ENCODE measurements around the gene EFNB3. TPM values are rescaled to one million over a fixed set of nuclear protein-coding genes. Genes with fewer than 3 reads are reported as not detected.

Gene EFNB3
- total RNA-seq, 1 experiment from 2014 or later, result 2.5 TPM

GRCh38 chr17:7710301-7710700 lies 5.3 kb downstream of the EFNB3 start:
- in situ Hi-C loops (cut with HindIII; ENCODE audit: low pct_unique_long_range_greater_than_20kb, low sequenced_read_pairs), result no loop called here
- POLR2A ChIA-PET, result no interaction called here

GRCh38 chr17:7711051-7711755 lies 6.2 kb downstream of the EFNB3 start:
- ATAC-seq (no peak), DNase-seq (ENCODE audit: low read depth, low spot score) (no peak)
- TF ChIP-seq REST (IDR thresholded peaks at IDR 0.05; ENCODE audit: insufficient read depth in 1 of 2, low read depth in 2 of 2, low read length in 1 of 2) (no peak), POLR2AphosphoS5 (IDR thresholded peaks at IDR 0.05; ENCODE audit: low read depth, low read length) (no peak), TCF7L2 (IDR thresholded peaks at IDR 0.05; ENCODE audit: low read depth, low read length) (no peak), SIN3A (IDR thresholded peaks at IDR 0.05; ENCODE audit: borderline replicate concordance, insufficient read depth, low read depth, low read length) (no peak), CTCF (IDR thresholded peaks at IDR 0.05) (no peak)
- H3K27me3 ChIP-seq (ENCODE audit: control insufficient read depth, insufficient read depth, low read length), result no peaks in the 10 kb centered on the region
- CTCF ChIA-PET, result interaction anchor here (1.0 kb wide), 1 partner anchor 79 kb away, joined by 4 read pairs; no protein-coding TSS in a partner anchor
- H3K36me3 ChIP-seq (ENCODE audit: control insufficient read depth, insufficient read depth, low read length), result no peaks in the 10 kb centered on the region
- no peak overlapping the region for H3K4me3 ChIP-seq (ENCODE audit: low read depth in 2 of 2, low read length in 2 of 2)
- intact Hi-C loops (cut with micrococcal nuclease; ENCODE audit: unreplicated experiment) (no loop called here), in situ Hi-C loops (cut with HindIII; ENCODE audit: low pct_unique_long_range_greater_than_20kb, low sequenced_read_pairs) (no loop called here)
- no peaks in the 10 kb centered on the region; the same call in 1 of the 2 replicates for H3K4me1 ChIP-seq (ENCODE audit: control insufficient read depth, insufficient read depth, low read length)
- H3K9me3 ChIP-seq (ENCODE audit: control insufficient read depth, insufficient read depth, low read depth, low read length), result no peaks in the 10 kb centered on the region
- BruUV-seq (replicated peaks), result no TSS peak
- H3K27ac ChIP-seq (ENCODE audit: low read length), result no peak overlapping the region
- POLR2A ChIA-PET, result no interaction called here

More at GRCh38 chr17:7710301-7710700, 5.3 kb downstream of the EFNB3 start:
- no peaks in the 10 kb centered on the region for H3K36me3 ChIP-seq (ENCODE audit: control insufficient read depth, insufficient read depth, low read length)
- no peaks in the 10 kb centered on the region for H3K9me3 ChIP-seq (ENCODE audit: control insufficient read depth, insufficient read depth, low read depth, low read length)
- no peak for DNase-seq (ENCODE audit: low read depth, low spot score)
- intact Hi-C loops (cut with micrococcal nuclease; ENCODE audit: unreplicated experiment), result no loop called here
- no peak for ATAC-seq
- no peak overlapping the region for H3K4me3 ChIP-seq (ENCODE audit: low read depth in 2 of 2, low read length in 2 of 2)
- H3K27ac ChIP-seq (ENCODE audit: low read length), result no peak overlapping the region
- TF ChIP-seq REST (IDR thresholded peaks at IDR 0.05; ENCODE audit: insufficient read depth in 1 of 2, low read depth in 2 of 2, low read length in 1 of 2) (no peak), POLR2AphosphoS5 (IDR thresholded peaks at IDR 0.05; ENCODE audit: low read depth, low read length) (no peak), TCF7L2 (IDR thresholded peaks at IDR 0.05; ENCODE audit: low read depth, low read length) (no peak), CTCF (IDR thresholded peaks at IDR 0.05) (no peak), SIN3A (IDR thresholded peaks at IDR 0.05; ENCODE audit: borderline replicate concordance, insufficient read depth, low read depth, low read length) (no peak)
- CTCF ChIA-PET, result no interaction called here
- no TSS peak for BruUV-seq (replicated peaks)
- no peaks in the 10 kb centered on the region for H3K27me3 ChIP-seq (ENCODE audit: control insufficient read depth, insufficient read depth, low read length)
- H3K4me1 ChIP-seq (ENCODE audit: control insufficient read depth, insufficient read depth, low read length), result 0 out of 2 replicates have a peak, but pooled peaks cover 2% of the 10 kb centered on the region

All from Panc1 (cell line).